Activated CD4-positive, alpha-beta memory T cell treated with anti-CD3 and anti-CD28 coated beads, Interleukin-2, amount 10 ng/mL, durations not matched to agents 7 days and 5 days (primary cell): Measurements from ENCODE around the gene ADAP1. TPM values are rescaled to one million over a fixed set of nuclear protein-coding genes. Genes with fewer than 3 reads are reported as not detected.

Source experiments
- CTCF ChIA-PET: fragments of 350-600 bp; sonication (Branson Sonifier 250); formaldehyde crosslinking; loops from one replicate; lab custom pipeline; 2021; ENCODE audit warnings: antibody characterized with exemption, inconsistent platforms; lab: Charles Lee
- POLR2A ChIA-PET: fragments of 350-600 bp; sonication (Branson Sonifier 250); formaldehyde crosslinking; loops from one replicate; lab custom pipeline; 2021; ENCODE audit warnings: antibody characterized with exemption; lab: Charles Lee
- DNase-seq: peaks from one replicate; pipeline ENCODE4 v3.0.0-alpha.2; 2020
- H3K27ac Mint-ChIP-seq: one replicate; pipeline ENCODE4 v1.8.0; 2021; ENCODE audit warnings: mild to moderate bottlenecking, mixed read lengths
- H3K27me3 Mint-ChIP-seq: one replicate; pipeline ENCODE4 v1.8.0; 2021; ENCODE audit warnings: mixed read lengths
- H3K36me3 Mint-ChIP-seq: one replicate; pipeline ENCODE4 v1.8.0; 2021; ENCODE audit warnings: low read depth, mixed read lengths
- H3K4me1 Mint-ChIP-seq: one replicate; pipeline ENCODE4 v1.8.0; 2021; ENCODE audit warnings: mixed read lengths
- H3K4me3 Mint-ChIP-seq: one replicate; pipeline ENCODE4 v1.8.0; 2021; ENCODE audit warnings: mild to moderate bottlenecking, mixed read lengths
- H3K9me3 Mint-ChIP-seq: one replicate; pipeline ENCODE4 v1.8.0; 2021; ENCODE audit warnings: mixed read lengths
- total RNA-seq, 2 experiments: library from RNA; stranded (reverse); gene quantifications; one replicate each; pipeline ENCODE4 v1.2.3, GENCODE V29; 2021

The ADAP1 gene
- total RNA-seq, 2 experiments from 2014 or later, result 11.1 to 13.0 TPM

- CTCF ChIA-PET, result no interaction called here
- Mint-ChIP-seq H3K9me3 (no peaks in the 10 kb centered on the region), H3K27me3 (no peaks in the 10 kb centered on the region), H3K4me3 (no peak overlapping the region), H3K36me3 (no peaks in the 10 kb centered on the region), H3K4me1 (no peaks in the 10 kb centered on the region), H3K27ac (no peak overlapping the region)
- POLR2A ChIA-PET, result interaction anchor here (1.2 to 1.3 kb wide), 2 partner anchors 10 to 17 kb away, joined by 4 read pairs; partner anchors contain the start of gene COX19
- no peak for DNase-seq
Observed at GRCh38 chr7:984361-985126, 30.1 kb upstream of the ADAP1 start.

DNA sequence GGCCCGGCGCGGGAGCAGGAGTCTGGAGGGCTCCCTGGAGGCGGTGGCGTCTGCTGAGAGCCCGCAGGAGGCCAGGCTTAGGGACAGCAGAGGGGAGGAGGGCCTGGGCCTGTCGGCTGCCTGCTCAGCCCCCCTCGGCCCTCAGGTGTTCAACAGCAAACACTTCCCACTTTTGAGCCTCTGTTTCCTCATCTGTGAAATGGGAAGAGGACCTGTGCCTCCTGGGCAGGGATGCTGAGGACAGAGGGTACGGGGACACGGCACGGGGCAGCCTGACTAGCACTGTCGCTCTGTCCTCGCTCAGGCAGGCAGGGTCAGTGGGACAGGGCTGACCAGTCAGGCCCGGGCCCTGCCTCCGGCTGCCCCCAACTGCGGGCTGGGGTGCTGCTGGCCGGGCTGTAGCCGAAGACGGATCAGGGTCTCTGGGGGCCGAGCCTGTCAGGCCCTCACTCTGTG lies 29.2 kb upstream of the ADAP1 start:
- Mint-ChIP-seq H3K27ac (no peak overlapping the region), H3K4me3 (no peak overlapping the region), H3K4me1 (no peaks in the 10 kb centered on the region), H3K27me3 (no peaks in the 10 kb centered on the region), H3K36me3 (no peaks in the 10 kb centered on the region), H3K9me3 (no peaks in the 10 kb centered on the region)
- CTCF ChIA-PET, result no interaction called here
- POLR2A ChIA-PET, result no interaction called here
- DNase-seq, result no peak

DNA sequence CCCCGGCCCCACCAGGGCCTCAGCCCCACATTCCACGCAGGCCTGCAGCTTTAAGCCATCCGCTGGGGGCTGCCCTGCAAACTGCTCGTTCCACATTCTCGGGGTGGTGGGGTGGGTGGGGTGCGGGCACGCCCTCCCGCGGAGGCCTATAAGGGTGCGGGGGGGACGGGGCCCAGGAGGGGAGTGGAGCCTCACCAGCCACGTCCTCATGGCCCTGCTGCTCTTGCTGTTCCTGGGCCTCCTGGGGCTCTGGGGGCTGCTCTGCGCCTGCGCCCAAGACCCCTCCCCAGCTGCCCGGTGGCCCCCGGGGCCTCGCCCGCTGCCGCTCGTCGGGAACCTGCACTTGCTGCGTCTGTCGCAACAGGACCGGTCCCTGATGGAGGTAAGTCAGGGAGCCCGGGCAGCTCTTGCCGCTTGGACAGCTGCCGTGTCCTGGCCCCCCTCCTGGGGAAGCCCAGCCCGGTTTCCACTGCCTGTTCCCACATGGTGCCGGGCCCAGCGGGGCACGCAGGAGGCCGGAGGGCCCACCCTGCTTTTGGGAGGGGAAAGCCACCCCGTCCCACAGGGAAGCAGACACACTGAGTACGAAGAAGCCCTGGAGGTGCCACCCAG lies 28.6 kb upstream of the ADAP1 start, which contains the start of gene CYP2W1:
CYP2W1 (plus strand) TSS at position 178 of the 612 bp plus-strand sequence; CDS start at position 209, 31 bp downstream.
- Mint-ChIP-seq H3K27ac (no peak within 1 kb of the TSS), H3K4me3 (no peak within 1 kb of the TSS), H3K9me3 (no peaks in the 10 kb centered on the region), H3K36me3 (no peaks in the 10 kb centered on the region), H3K4me1 (no peaks in the 10 kb centered on the region), H3K27me3 (no peaks in the 10 kb centered on the region)
- ChIA-PET POLR2A (no interaction called here), CTCF (no interaction called here)
- no peak for DNase-seq

DNA sequence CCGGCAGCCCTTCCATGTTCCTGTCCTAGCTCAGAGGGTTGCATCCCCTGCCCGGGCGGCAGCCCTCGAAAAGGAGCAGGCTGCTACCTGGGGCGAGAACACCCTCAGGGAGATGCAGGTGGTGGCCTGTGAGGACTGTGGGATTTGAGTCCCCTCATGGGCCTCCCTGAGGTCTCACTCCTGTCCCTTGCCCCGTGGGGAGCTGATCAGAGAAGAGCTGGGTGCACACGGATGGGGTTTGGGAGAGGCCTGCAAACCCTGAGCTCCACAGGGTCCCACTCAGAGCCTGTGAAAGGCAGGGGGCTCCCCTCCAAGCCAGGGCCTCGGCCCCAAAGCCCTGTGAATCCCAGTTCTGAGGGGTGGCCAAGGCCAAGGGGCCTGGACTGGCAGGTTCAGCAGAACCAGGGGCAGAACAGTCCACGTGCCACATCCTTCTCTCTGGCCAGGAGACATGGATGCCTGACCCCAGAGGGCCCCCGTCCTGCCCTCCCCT lies 28.1 kb upstream of the ADAP1 start:
- H3K27ac Mint-ChIP-seq, result no peak overlapping the region
- DNase-seq, result no peak
- H3K4me3 Mint-ChIP-seq, result no peak overlapping the region
- H3K9me3 Mint-ChIP-seq, result no peaks in the 10 kb centered on the region
- ChIA-PET POLR2A (no interaction called here), CTCF (interaction anchor here (0.8 to 0.9 kb wide), 2 partner anchors 11 to 194 kb away, joined by 4 read pairs; no protein-coding TSS in a partner anchor)
- H3K4me1 Mint-ChIP-seq, result no peaks in the 10 kb centered on the region
- H3K27me3 Mint-ChIP-seq, result no peaks in the 10 kb centered on the region
- H3K36me3 Mint-ChIP-seq, result no peaks in the 10 kb centered on the region

GRCh38 chr7:981793-982510 lies 27.5 kb upstream of the ADAP1 start:
- ChIA-PET CTCF (interaction anchor here (0.8 to 1.2 kb wide), 3 partner anchors 11 to 195 kb away, joined by 3 to 4 read pairs (median 4); no protein-coding TSS in a partner anchor), POLR2A (no interaction called here)
- no peak overlapping the region for H3K27ac Mint-ChIP-seq

GRCh38 chr7:979886-980571 lies 25.5 kb upstream of the ADAP1 start:
- no peak overlapping the region for H3K4me3 Mint-ChIP-seq
- H3K27me3 Mint-ChIP-seq, result no peaks in the 10 kb centered on the region
- ChIA-PET CTCF (no interaction called here), POLR2A (no interaction called here)
- no peak overlapping the region for H3K27ac Mint-ChIP-seq
- no peaks in the 10 kb centered on the region for H3K4me1 Mint-ChIP-seq
- no peaks in the 10 kb centered on the region for H3K9me3 Mint-ChIP-seq
- H3K36me3 Mint-ChIP-seq, result no peaks in the 10 kb centered on the region
- no peak for DNase-seq

More at GRCh38 chr7:981793-982510, 27.5 kb upstream of the ADAP1 start:
- Mint-ChIP-seq H3K4me1 (no peaks in the 10 kb centered on the region), H3K4me3 (no peak overlapping the region), H3K27me3 (no peaks in the 10 kb centered on the region), H3K9me3 (no peaks in the 10 kb centered on the region), H3K36me3 (no peaks in the 10 kb centered on the region)
- no peak for DNase-seq

DNA sequence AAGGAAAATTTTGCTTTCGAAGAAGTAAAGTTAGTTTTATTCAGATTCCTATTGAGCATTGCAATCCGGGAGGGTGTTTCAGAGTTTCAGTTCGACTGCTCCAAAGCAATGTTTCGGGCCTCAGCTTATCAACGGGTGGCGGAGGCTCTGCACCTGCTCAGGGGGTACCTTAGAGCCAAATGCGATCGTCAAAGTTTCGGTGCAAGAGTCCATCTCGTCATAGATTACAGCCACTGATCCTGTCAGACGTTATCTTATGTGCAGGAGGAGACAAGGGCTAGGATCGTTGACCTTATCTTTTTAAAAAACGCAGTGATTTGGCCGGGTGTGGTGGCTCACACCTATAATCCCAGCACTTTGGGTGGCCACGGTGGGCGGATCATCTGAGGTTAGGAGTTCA lies 24.7 kb upstream of the ADAP1 start:
- Mint-ChIP-seq H3K4me3 (no peak overlapping the region), H3K9me3 (no peaks in the 10 kb centered on the region), H3K27ac (no peak overlapping the region), H3K36me3 (no peaks in the 10 kb centered on the region), H3K27me3 (no peaks in the 10 kb centered on the region), H3K4me1 (peaks cover 7% of the 10 kb centered on the region)
- ChIA-PET CTCF (interaction anchor here (1.0 to 2.5 kb wide), 2 partner anchors 14 to 87 kb away, joined by 6 to 13 read pairs; no protein-coding TSS in a partner anchor), POLR2A (interaction anchor here (1.1 kb wide), 1 partner anchor 179 kb away, joined by 3 read pairs; no protein-coding TSS in a partner anchor)
- no peak for DNase-seq

GRCh38 chr7:978416-979091 lies 24.1 kb upstream of the ADAP1 start:
- peaks cover 7% of the 10 kb centered on the region for H3K4me1 Mint-ChIP-seq
- no peaks in the 10 kb centered on the region for H3K36me3 Mint-ChIP-seq
- no peaks in the 10 kb centered on the region for H3K27me3 Mint-ChIP-seq
- POLR2A ChIA-PET, result interaction anchor here (0.7 to 1.1 kb wide), 2 partner anchors 83 to 180 kb away, joined by 3 read pairs; no protein-coding TSS in a partner anchor
- CTCF ChIA-PET, result interaction anchor here (1.0 to 2.5 kb wide), 2 partner anchors 14 to 87 kb away, joined by 6 to 13 read pairs; no protein-coding TSS in a partner anchor
- no peak overlapping the region for H3K27ac Mint-ChIP-seq
- no peak for DNase-seq
- H3K9me3 Mint-ChIP-seq, result no peaks in the 10 kb centered on the region
- no peak overlapping the region for H3K4me3 Mint-ChIP-seq

- no peak overlapping the region for H3K27ac Mint-ChIP-seq
- ChIA-PET POLR2A (interaction anchor here (0.7 to 1.5 kb wide), 2 partner anchors 14 to 84 kb away, joined by 3 to 4 read pairs; no protein-coding TSS in a partner anchor), CTCF (interaction anchor here (1.0 to 2.5 kb wide), 2 partner anchors 15 to 88 kb away, joined by 6 to 13 read pairs; no protein-coding TSS in a partner anchor)
- no peak overlapping the region for H3K4me3 Mint-ChIP-seq
- no peaks in the 10 kb centered on the region for H3K27me3 Mint-ChIP-seq
- H3K36me3 Mint-ChIP-seq, result no peaks in the 10 kb centered on the region
- no peak for DNase-seq
- H3K9me3 Mint-ChIP-seq, result no peaks in the 10 kb centered on the region
- peaks cover 12% of the 10 kb centered on the region for H3K4me1 Mint-ChIP-seq
Observed at GRCh38 chr7:978049-978346, 23.5 kb upstream of the ADAP1 start.

DNA sequence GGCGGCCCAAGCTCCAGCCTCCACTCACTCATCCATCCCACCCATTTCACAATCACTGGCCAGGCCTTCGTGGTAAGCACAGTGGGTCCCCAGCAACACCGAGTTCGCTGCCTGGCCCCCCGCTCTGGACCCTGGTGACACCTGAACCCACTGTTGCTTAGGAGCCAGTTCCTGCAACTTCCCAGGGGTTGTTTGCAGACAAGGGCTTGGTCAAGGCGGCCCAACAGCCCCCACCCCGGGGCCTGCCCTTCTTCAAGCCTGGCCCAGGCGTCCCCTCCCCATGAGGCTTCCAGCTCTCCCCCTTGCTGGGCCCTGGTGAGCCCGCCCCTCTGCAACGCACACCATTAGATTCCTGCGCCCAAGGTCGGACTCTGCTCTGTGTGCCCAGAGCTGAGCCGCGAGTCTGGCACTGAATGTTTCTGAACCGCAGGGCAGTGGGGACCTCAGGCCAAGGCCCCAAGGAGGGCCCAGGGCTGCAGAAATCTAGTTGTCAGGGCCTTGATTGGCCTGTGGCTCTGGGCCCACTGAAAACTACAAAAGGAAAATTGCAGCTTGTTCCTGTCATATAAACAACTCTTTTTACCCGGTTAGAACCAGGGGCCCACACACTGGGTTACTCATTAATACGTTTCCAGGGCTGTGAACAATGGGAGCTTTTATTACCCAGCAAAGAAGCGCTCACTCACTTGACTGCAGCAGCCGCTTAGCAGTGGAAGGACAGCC lies 23.0 kb upstream of the ADAP1 start:
- no peak overlapping the region for H3K4me3 Mint-ChIP-seq
- CTCF ChIA-PET, result interaction anchor here (2.5 kb wide), 1 partner anchor 15 kb away, joined by 13 read pairs; no protein-coding TSS in a partner anchor
- peaks cover 5% of the 10 kb centered on the region for H3K36me3 Mint-ChIP-seq
- POLR2A ChIA-PET, result interaction anchor here (1.5 kb wide), 1 partner anchor 15 kb away, joined by 4 read pairs; no protein-coding TSS in a partner anchor
- DNase-seq, result no peak
- no peaks in the 10 kb centered on the region for H3K9me3 Mint-ChIP-seq
- H3K4me1 Mint-ChIP-seq, result peaks cover 17% of the 10 kb centered on the region
- no peaks in the 10 kb centered on the region for H3K27me3 Mint-ChIP-seq
- H3K27ac Mint-ChIP-seq, result no peak overlapping the region

- Mint-ChIP-seq H3K27ac (no peak overlapping the region), H3K4me3 (no peak overlapping the region), H3K4me1 (peaks cover 23% of the 10 kb centered on the region), H3K36me3 (peaks cover 8% of the 10 kb centered on the region), H3K9me3 (no peaks in the 10 kb centered on the region), H3K27me3 (no peaks in the 10 kb centered on the region)
- ChIA-PET CTCF (interaction anchor here (2.5 kb wide), 1 partner anchor 16 kb away, joined by 13 read pairs; no protein-coding TSS in a partner anchor), POLR2A (interaction anchor here (1.5 kb wide), 1 partner anchor 16 kb away, joined by 4 read pairs; no protein-coding TSS in a partner anchor)
- no peak for DNase-seq
Observed at GRCh38 chr7:976901-977325, 22.4 kb upstream of the ADAP1 start.
